GM18517 (cell line): ENCODE data around the gene CASP3.
A peak's percentile ranks its signal among the peaks of the same experiment; 100 is the strongest.
"Not testable (repeated sequence)": the region's sequence is repeated elsewhere in the genome, so short reads cannot be mapped to it uniquely, and the experiment has no call there.

Experiments
- ATAC-seq: cut with Tn5 transposase; IDR thresholded peaks from one replicate; pipeline ENCODE4 v1.9.1; 2021; ENCODE audit warnings: mild to moderate bottlenecking, moderate library complexity; ENCODE audit not compliant: unreplicated experiment

CASP3 gene

GRCh38 chr4:184664445-184665210 is 15.4 kb upstream of the CASP3 start:
- no peak for ATAC-seq

GRCh38 chr4:184662236-184662635 is 13.0 kb upstream of the CASP3 start:
- no peak for ATAC-seq

GRCh38 chr4:184660978-184661377 is 11.7 kb upstream of the CASP3 start:
- ATAC-seq: no peak

GRCh38 chr4:184657820-184658219 is 8.6 kb upstream of the CASP3 start:
- ATAC-seq: not testable (repeated sequence)

- ATAC-seq: no peak
Measured at GRCh38 chr4:184657144-184657543, 7.9 kb upstream of the CASP3 start.

GRCh38 chr4:184655889-184656869 is 6.9 kb upstream of the CASP3 start:
- ATAC-seq: no peak

GRCh38 chr4:184653650-184654049 is 4.4 kb upstream of the CASP3 start:
- no peak for ATAC-seq

- not testable (repeated sequence) for ATAC-seq
Measured at GRCh38 chr4:184652681-184653080, 3.4 kb upstream of the CASP3 start.

GRCh38 chr4:184651899-184652298 is 2.7 kb upstream of the CASP3 start:
- no peak for ATAC-seq

- ATAC-seq: no peak
Measured at GRCh38 chr4:184649971-184650855, 966 bp upstream of the CASP3 start.

GRCh38 chr4:184648313-184649025 is 778 bp downstream of the CASP3 start:
- peak; percentile 27 for ATAC-seq

- ATAC-seq: no peak
Measured at GRCh38 chr4:184648054-184648312, 1.3 kb downstream of the CASP3 start.

- ATAC-seq: no peak
Measured at GRCh38 chr4:184647266-184648053, 1.8 kb downstream of the CASP3 start.

- ATAC-seq: no peak
Measured at GRCh38 chr4:184645904-184646610, 3.2 kb downstream of the CASP3 start.

GRCh38 chr4:184644553-184645307 is 4.5 kb downstream of the CASP3 start:
- ATAC-seq: no peak

- no peak for ATAC-seq
Measured at GRCh38 chr4:184643731-184644130, 5.5 kb downstream of the CASP3 start.

GRCh38 chr4:184641451-184641850 is 7.8 kb downstream of the CASP3 start:
- no peak for ATAC-seq

GRCh38 chr4:184641022-184641421 is 8.2 kb downstream of the CASP3 start:
- no peak for ATAC-seq
